Endothelial cell (in vitro differentiated cells): ENCODE measurements around the gene SPPL3. TPM values are rescaled to one million over a fixed set of nuclear protein-coding genes. Genes with fewer than 3 reads are reported as not detected.
A peak's percentile ranks its signal among the peaks of the same experiment; 100 is the strongest.

ENCODE experiments used
- DNase-seq: peaks from one replicate; pipeline ENCODE4 v3.0.0; 2021; ENCODE audit warnings: low spot score
- H3K27ac Mint-ChIP-seq: one replicate; pipeline ENCODE4 v1.8.0; 2021; ENCODE audit warnings: mixed read lengths, inconsistent platforms; ENCODE audit not compliant: unreplicated experiment
- H3K27me3 Mint-ChIP-seq: one replicate; pipeline ENCODE4 v1.8.0; 2021; ENCODE audit warnings: mild to moderate bottlenecking, moderate library complexity, mixed read lengths, inconsistent platforms; ENCODE audit not compliant: unreplicated experiment
- H3K36me3 Mint-ChIP-seq: one replicate; pipeline ENCODE4 v1.8.0; 2021; ENCODE audit warnings: mild to moderate bottlenecking, low read depth, mixed read lengths, inconsistent platforms; ENCODE audit not compliant: unreplicated experiment
- H3K4me1 Mint-ChIP-seq: one replicate; pipeline ENCODE4 v1.8.0; 2021; ENCODE audit warnings: mild to moderate bottlenecking, mixed read lengths, inconsistent platforms; ENCODE audit not compliant: unreplicated experiment
- H3K4me3 Mint-ChIP-seq: one replicate; pipeline ENCODE4 v1.8.0; 2021; ENCODE audit warnings: mild to moderate bottlenecking, mixed read lengths, inconsistent platforms; ENCODE audit not compliant: unreplicated experiment
- H3K9me3 Mint-ChIP-seq: one replicate; pipeline ENCODE4 v1.8.0; 2021; ENCODE audit warnings: mixed read lengths, inconsistent platforms; ENCODE audit not compliant: unreplicated experiment
- total RNA-seq: library from RNA; stranded (reverse); fragmentation: NEBNext Ultra II Directional; extraction: Animal tissue kit (Norgen Biotek cat#: 25700); gene quantifications from one replicate; pipeline ENCODE4 v1.2.1, GENCODE V29; 2021; ENCODE audit not compliant: unreplicated experiment
- TF ChIP-seq, protein P1 (sequence below): fragments of 200-600 bp; sonication (generic); IDR thresholded peaks from one replicate; pipeline ENCODE4 v1.5.0; 2021; ENCODE audit warnings: antibody characterized with exemption; ENCODE audit not compliant: unreplicated experiment

Gene SPPL3
- total RNA-seq, 1 donor from 2014 or later: 55.4 TPM

DNA sequence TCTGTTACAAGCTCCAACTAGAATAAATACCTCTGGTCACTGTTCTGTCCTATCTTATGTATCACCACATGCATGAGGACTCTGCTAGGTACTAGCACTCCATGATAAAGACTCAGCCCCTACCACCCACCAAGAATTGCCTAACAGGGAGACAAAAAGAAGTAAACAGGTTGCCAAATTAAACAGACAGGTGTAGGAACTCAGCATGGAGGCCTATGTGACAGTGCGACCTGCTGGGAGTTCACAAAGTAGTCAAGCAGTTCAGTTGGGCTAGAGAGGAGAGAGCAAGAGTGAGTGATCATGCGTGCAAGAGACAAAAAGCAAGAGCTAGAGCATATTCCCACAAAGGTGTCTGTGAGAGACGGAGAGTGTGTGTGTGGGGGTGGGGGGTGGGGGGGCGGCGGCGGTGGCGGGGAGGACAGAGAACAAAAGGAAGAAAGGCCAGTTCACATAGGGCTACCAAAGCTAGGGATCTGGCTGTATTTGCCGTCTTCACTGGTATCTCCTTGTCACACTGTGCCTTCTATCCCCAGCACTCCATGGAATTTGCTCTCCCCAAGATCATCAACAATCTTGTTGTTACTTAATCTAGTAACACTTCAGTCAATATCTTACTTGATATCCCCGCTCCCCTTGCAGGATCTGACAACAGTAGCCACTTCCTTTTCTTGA, 81.2 kb downstream of the SPPL3 start:
- TF ChIP-seq, protein P1, sequence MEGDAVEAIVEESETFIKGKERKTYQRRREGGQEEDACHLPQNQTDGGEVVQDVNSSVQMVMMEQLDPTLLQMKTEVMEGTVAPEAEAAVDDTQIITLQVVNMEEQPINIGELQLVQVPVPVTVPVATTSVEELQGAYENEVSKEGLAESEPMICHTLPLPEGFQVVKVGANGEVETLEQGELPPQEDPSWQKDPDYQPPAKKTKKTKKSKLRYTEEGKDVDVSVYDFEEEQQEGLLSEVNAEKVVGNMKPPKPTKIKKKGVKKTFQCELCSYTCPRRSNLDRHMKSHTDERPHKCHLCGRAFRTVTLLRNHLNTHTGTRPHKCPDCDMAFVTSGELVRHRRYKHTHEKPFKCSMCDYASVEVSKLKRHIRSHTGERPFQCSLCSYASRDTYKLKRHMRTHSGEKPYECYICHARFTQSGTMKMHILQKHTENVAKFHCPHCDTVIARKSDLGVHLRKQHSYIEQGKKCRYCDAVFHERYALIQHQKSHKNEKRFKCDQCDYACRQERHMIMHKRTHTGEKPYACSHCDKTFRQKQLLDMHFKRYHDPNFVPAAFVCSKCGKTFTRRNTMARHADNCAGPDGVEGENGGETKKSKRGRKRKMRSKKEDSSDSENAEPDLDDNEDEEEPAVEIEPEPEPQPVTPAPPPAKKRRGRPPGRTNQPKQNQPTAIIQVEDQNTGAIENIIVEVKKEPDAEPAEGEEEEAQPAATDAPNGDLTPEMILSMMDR: no peak
- H3K4me1 Mint-ChIP-seq: peaks cover 26% of the 10 kb centered on the region
- no peak for DNase-seq
- no peak overlapping the region for H3K4me3 Mint-ChIP-seq
- H3K27ac Mint-ChIP-seq: peak overlapping the region; percentile 86
- no peaks in the 10 kb centered on the region for H3K27me3 Mint-ChIP-seq
- no peaks in the 10 kb centered on the region for H3K9me3 Mint-ChIP-seq
- H3K36me3 Mint-ChIP-seq: no peaks in the 10 kb centered on the region

DNA sequence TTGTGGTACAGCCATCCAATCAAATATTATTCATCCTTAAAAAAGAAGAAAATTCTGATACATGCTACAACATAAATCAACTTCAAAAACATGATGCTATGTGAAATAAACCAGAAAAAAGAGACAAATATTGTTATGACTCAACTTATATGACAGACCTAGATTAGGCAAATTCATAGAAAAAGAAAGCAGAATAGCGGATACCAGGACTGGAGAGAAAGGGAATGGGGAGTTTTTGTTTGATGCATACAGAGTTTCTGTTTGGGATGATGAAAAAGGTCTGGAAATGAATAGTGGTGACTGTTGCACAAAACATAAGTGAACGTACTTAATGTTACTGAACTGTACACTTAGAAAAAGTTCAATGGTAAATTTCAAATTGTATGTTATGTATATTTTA, 82.3 kb downstream of the SPPL3 start:
- Mint-ChIP-seq H3K27me3 (no peaks in the 10 kb centered on the region), H3K36me3 (no peaks in the 10 kb centered on the region), H3K27ac (no peak overlapping the region), H3K4me3 (no peak overlapping the region), H3K9me3 (no peaks in the 10 kb centered on the region), H3K4me1 (peaks cover 31% of the 10 kb centered on the region)
- DNase-seq: no peak
- TF ChIP-seq, protein P1: no peak

DNA sequence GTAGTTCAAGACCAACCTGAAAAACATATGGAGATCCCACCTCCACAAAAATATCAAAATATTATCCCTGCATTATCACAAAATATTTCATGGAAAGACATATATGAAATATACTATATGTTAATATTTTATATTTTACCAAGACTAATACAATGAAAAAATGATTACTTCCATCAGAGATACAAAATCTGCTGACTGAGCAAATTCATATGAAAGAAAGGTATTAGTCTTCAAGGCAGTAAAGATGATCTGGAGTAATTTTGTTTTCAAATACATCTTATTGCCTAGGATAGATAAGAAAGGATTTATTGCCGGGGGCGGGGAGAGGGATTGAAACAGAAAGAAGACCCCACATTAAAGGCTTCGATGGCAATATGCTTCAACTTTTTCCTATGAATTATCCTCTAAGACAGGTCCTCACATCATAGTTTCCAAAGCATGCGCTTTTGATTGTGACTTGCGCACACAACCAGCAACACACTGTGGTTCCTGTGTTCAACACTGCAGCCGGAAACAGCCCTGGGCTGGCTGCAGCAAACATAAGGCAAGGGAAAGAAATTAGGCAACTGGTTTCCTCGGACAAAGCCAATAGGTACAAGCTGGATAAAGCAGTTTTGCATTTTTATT, 83.2 kb downstream of the SPPL3 start:
- TF ChIP-seq, protein P1: no peak
- no peaks in the 10 kb centered on the region for H3K36me3 Mint-ChIP-seq
- peaks cover 31% of the 10 kb centered on the region for H3K4me1 Mint-ChIP-seq
- H3K4me3 Mint-ChIP-seq: no peak overlapping the region
- DNase-seq: no peak
- no peak overlapping the region for H3K27ac Mint-ChIP-seq
- H3K9me3 Mint-ChIP-seq: no peaks in the 10 kb centered on the region
- H3K27me3 Mint-ChIP-seq: no peaks in the 10 kb centered on the region

DNA sequence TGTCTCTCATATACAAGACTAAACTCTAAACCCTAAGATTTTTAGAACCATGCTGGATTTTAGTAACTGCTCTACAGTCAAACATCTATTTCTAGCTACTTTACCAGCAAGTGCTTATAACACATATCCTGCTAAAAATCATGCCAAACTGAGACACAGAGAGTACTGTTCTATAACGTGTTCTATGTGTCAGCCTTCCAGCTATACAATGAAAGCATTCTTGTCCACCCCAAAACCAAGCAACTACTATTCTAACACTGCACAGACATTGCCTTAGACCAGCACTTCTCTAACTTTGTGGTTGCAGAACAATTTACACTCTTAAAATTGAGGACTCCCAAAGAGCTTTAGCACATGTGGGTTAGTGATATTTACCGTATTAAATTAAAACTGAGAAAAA, 85.7 kb downstream of the SPPL3 start:
- no peak for DNase-seq
- Mint-ChIP-seq H3K4me1 (peaks cover 44% of the 10 kb centered on the region), H3K36me3 (no peaks in the 10 kb centered on the region), H3K4me3 (no peak overlapping the region), H3K27me3 (no peaks in the 10 kb centered on the region), H3K9me3 (no peaks in the 10 kb centered on the region), H3K27ac (peak overlapping the region; percentile 89)
- TF ChIP-seq, protein P1: no peak

DNA sequence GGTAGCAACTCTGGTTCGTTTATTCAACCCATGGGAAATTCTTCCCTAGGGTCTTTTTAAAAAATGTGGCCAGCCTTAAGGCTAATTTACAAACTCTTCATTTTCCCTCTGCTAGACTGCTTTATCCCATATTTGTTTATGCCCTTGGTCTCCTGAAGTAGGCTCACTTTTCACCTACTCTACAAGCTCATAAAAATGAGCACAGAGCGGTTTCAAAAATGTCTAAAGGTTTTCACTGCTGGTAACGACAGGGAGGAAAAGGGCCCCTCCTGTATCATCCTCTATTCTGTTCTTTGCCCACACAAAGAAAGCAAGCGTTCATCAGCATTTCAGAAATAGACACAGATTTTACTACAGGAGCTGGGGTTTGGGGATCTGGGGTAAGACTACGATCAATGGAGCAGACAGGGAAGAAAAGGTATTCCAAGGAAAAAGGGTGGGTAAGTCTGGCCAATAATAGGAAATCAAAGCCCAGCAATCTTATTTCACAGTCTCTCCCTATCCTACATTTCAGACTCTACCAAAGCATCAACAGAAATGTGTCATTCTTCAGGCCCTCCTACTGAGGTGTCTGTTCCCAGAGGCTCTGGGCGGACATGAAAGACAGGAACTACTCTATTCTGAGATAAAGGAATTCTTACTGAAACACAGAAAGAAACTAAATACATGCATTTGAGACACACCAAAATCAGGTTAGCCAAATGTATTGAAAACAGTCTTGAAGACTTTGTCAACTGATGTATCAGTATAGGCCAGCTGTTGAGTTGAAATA, 86.4 kb downstream of the SPPL3 start:
- no peak for DNase-seq
- no peaks in the 10 kb centered on the region for H3K27me3 Mint-ChIP-seq
- H3K4me3 Mint-ChIP-seq: no peak overlapping the region
- peaks cover 41% of the 10 kb centered on the region for H3K4me1 Mint-ChIP-seq
- H3K27ac Mint-ChIP-seq: peak overlapping the region; percentile 89
- TF ChIP-seq, protein P1: no peak
- H3K36me3 Mint-ChIP-seq: no peaks in the 10 kb centered on the region
- no peaks in the 10 kb centered on the region for H3K9me3 Mint-ChIP-seq
